Endometrial microvascular endothelial cells (primary cell): Measurements from ENCODE around the gene SLC44A5. TPM values are rescaled to one million over a fixed set of nuclear protein-coding genes. Genes with fewer than 3 reads are reported as not detected.

Source experiments
- in situ Hi-C: cut with HindIII; loops from 2 replicates; pipeline ENCODE4 v1.10.0; 2017; ENCODE audit warnings: low sequenced_read_pairs, low pct_unique_long_range_greater_than_20kb; ENCODE audit errors: inconsistent ontology term
- total RNA-seq: library from RNA; depleted of rRNA; stranded (reverse); fragments of >200 nt; gene quantifications from one replicate; pipeline ENCODE4 v1.2.3, GENCODE V29; 2015; ENCODE audit errors: inconsistent ontology term

SLC44A5 gene
- total RNA-seq, 1 donor from 2014 or later: 1.4 TPM

- in situ Hi-C loops: no loop called here
Measured at GRCh38 chr1:75475696-75476095, 135.2 kb downstream of the SLC44A5 start.

- in situ Hi-C loops: no loop called here
Measured at GRCh38 chr1:75472971-75473603, 137.8 kb downstream of the SLC44A5 start.

DNA sequence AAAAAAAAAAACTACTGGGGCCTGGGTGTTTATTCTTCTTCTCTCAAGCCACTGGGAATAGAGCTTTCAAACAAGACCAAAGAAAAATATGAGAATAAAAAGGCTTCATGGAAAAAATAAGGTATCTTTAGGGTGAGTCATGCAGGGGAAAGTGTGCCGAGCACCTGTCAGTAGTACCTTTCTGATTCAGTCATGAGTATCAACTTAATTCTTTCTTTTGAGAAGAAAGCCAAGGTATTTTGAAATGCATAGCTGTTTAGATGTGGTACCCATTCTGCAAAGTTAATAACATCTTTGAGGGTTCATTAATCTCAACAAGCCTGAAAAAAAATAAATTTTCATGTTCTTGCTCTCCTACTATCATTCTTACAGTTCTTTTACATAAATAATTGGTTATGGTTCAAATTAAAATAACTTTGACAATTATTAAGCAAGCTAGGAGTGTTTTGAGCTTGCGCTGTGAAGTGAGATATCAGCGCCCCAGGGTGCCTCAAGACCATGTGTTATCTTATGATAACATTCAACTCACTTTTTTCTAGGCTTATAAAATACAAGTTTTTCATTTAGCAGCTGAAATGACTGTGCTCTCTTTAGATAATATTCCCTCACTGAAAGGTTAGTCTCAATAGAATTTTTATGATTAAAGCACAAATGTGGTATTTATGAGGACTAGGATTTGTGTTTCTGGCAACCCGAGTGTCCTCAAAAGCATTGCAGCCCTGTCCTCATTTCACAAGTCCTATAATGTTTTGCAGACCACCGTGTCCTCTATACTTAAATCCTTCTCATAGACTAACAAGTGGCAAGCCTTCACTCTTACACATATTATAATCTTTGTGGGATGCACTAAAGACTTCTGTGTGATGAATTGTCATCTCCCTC, 138.6 kb downstream of the SLC44A5 start:
- in situ Hi-C loops: no loop called here

DNA sequence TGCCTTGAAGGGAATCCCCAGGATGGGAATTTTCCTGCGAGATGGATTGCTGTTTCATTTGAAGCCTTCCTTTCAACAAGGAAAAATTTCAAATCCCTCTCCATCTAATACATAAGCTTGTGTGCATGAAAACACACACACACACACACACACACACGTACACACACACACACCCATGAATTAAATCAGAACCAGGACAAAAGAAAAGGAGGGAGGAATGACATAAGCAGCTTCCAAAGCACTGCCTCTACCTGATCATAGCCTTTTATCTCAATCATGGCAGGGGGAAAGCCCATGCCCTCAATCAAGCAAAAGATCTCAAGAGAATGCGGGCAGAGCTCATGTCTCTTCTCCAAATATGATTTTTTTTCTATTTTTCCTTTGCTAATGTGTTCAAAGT, 139.7 kb downstream of the SLC44A5 start:
- in situ Hi-C loops: no loop called here

- in situ Hi-C loops: no loop called here
Measured at GRCh38 chr1:75470448-75470847, 140.5 kb downstream of the SLC44A5 start.

DNA sequence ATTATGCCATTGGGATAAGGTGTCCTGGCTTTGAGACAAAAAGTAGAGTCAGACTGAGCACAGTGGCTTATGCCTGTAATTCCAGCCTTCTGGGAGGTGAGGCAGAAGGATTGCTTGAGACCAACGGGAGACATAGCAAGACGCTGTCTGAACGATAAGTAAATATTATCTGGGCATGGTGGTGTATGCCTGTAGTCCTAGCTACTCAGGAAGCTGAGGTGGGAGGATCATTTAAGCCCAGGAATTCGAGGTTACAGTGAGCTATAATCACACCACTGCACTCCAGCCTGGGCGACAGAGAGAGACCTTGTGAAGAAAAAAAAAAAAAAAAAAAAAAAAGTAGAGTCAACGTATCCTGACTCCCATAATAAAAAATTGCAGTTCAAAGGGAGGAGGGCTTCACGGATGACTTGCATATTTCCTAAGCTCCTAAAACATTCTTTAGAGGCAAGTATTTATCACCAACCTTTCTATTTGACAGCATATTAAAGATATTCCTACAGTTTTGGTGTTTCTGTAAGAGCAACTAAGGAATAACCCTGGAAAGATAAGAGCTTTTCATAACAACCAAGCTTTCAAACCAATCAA, 141.2 kb downstream of the SLC44A5 start:
- in situ Hi-C loops: no loop called here

- in situ Hi-C loops: no loop called here
Measured at GRCh38 chr1:75461808-75462325, 149.0 kb downstream of the SLC44A5 start.

- in situ Hi-C loops: no loop called here
Measured at GRCh38 chr1:75449998-75450397, 160.9 kb downstream of the SLC44A5 start.

DNA sequence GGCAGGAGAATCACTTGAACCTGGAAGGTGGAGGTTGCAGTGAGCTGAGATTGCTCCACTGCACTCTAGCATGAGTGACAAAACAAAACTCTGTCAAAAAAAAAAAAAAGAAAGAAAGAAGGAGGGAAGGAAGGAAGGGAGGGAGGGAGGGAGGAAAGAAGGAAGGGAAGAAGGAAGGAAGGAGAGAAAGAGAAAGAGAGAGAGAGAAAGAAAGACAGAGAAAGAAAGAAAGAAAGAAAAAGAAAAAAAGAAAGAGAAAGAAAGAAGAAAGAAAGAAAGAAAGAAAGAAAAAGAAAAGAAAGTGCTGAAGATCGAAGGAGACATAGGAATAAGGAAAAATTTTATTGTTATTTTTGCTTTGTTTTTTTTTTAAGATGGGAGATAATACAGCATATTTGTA, 166.7 kb downstream of the SLC44A5 start:
- in situ Hi-C loops: no loop called here

- in situ Hi-C loops: no loop called here
Measured at GRCh38 chr1:75440274-75440673, 170.6 kb downstream of the SLC44A5 start.

GRCh38 chr1:75438355-75438754, 172.6 kb downstream of the SLC44A5 start:
- in situ Hi-C loops: no loop called here

GRCh38 chr1:75431843-75432242, 179.1 kb downstream of the SLC44A5 start:
- in situ Hi-C loops: no loop called here

DNA sequence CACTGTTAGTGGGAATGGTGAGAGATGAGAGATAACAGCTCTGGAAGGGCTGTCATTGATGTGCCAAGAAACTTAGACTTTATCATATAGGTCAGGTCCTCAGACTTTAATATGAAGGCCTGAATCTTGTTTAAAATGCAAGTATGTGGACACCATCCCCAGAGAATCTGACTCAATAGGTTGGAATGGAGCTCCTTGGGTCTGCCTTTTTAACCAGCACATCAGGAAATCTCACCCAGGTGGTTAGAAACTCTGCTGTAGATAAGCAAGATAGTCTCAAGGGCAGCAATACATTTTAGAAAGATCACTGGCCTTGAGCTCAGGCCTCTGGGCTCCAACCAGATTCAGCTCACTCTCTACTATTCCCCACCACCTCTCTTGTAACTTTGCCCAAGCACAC, 180.4 kb downstream of the SLC44A5 start:
- in situ Hi-C loops: no loop called here

DNA sequence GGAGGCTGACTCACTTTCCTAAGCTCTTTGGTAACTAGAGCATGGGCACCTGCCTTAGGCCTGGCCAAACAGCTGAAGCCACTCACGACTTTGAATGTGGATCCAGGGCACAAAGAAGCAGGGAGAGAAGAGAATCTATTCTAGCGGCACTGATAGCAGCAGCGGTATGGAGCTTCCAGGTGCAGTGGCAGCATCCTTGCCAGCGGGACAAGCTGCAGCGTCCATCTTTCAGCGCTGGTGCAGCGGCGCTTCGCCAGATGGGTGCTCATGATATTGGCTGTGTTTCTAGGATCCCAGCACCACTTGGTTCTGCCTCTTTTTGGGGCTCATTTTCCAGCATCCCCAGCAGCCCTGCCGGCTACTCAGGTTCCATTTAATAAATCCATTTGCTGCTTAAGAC, 184.2 kb downstream of the SLC44A5 start:
- in situ Hi-C loops: no loop called here

- in situ Hi-C loops: no loop called here
Measured at GRCh38 chr1:75425001-75425650, 185.8 kb downstream of the SLC44A5 start.

- in situ Hi-C loops: no loop called here
Measured at GRCh38 chr1:75423616-75424015, 187.3 kb downstream of the SLC44A5 start.

DNA sequence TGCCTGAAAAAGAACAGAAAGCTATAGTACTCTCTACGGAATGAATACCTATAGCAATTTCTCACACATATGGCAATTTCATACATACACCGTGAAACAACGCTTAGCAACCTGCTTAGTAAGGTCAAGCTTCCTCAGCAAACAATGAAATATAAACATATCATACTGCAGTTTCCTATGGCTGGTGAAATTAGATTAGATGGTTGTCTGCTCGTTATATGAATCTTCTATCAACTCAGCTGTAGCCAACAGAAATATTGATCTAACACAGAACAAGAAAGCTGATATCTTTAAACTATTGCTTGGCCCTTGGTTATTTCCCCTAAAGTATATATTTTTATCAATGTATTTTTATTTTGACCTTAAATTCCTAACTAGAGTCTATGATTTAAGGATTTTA, 187.8 kb downstream of the SLC44A5 start:
- in situ Hi-C loops: no loop called here

DNA sequence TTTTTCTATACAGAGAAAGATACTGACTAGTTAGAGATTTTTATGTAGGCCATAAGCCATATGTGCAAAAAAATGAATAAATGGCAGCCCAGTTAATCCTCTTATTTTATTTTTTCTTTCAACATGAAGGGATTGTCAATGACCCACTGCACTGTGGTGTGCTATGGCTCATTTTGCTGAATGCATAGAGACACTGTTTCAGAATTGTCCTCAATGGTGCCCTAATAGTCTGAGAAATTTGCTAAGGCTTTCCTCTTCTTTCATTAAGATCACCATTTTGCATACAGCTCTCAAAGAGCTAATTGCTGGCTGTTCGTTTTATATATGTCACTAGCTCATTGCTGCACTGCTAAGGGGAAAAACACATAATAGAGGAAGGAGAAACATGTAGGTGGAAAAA, 189.5 kb downstream of the SLC44A5 start:
- in situ Hi-C loops: no loop called here

DNA sequence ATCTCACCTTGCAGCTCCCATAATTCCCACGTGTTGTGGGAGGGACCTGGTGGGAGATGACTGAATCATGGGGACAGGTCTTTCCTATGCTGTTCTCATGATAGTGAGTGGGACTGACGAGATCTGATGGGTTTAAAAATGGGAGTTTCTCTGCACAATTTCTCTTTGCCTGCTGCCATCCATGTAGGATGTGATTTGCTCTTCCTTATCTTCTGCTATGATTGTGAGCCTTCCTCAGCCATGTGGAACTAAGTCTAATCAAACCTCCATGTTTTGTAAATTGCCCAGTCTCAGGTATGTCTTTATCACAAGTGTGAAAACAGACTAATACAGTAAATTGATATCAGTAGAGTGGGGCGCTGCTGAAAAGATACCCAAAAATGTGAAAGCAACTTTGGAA, 195.7 kb downstream of the SLC44A5 start:
- in situ Hi-C loops: no loop called here
